CD4-positive, alpha-beta T cell treated with Interleukin-6 for 4 hours (primary cell): ENCODE data around the gene GRM1.

ENCODE experiments used
- DNase-seq: peaks from one replicate; pipeline ENCODE4 v3.0.0-alpha.2; 2020; ENCODE audit warnings: mixed read lengths

GRM1 gene

GRCh38 chr6:146281651-146282362 lies 252.9 kb downstream of the GRM1 start:
- DNase-seq = no peak

- DNase-seq = no peak
Observed at GRCh38 chr6:146282837-146283236, 254.0 kb downstream of the GRM1 start.

- no peak for DNase-seq
Observed at GRCh38 chr6:146284311-146284710, 255.4 kb downstream of the GRM1 start.

GRCh38 chr6:146286961-146287360 lies 258.1 kb downstream of the GRM1 start:
- DNase-seq = no peak

- no peak for DNase-seq
Observed at GRCh38 chr6:146287691-146288369, 259.0 kb downstream of the GRM1 start.

GRCh38 chr6:146289816-146290588 lies 261.1 kb downstream of the GRM1 start:
- no peak for DNase-seq

- DNase-seq = no peak
Observed at GRCh38 chr6:146290589-146290901, 261.7 kb downstream of the GRM1 start.

- no peak for DNase-seq
Observed at GRCh38 chr6:146292506-146292905, 263.6 kb downstream of the GRM1 start.

- no peak for DNase-seq
Observed at GRCh38 chr6:146295695-146296094, 266.8 kb downstream of the GRM1 start.

- no peak for DNase-seq
Observed at GRCh38 chr6:146297815-146298214, 269.0 kb downstream of the GRM1 start.

GRCh38 chr6:146300521-146300920 lies 271.7 kb downstream of the GRM1 start:
- no peak for DNase-seq

GRCh38 chr6:146301764-146302163 lies 272.9 kb downstream of the GRM1 start:
- DNase-seq = no peak

- DNase-seq = no peak
Observed at GRCh38 chr6:146302994-146303393, 274.1 kb downstream of the GRM1 start.

- no peak for DNase-seq
Observed at GRCh38 chr6:146304181-146304580, 275.3 kb downstream of the GRM1 start.

GRCh38 chr6:146305092-146305491 lies 276.2 kb downstream of the GRM1 start:
- DNase-seq = no peak

- DNase-seq = no peak
Observed at GRCh38 chr6:146305951-146306350, 277.1 kb downstream of the GRM1 start.

- no peak for DNase-seq
Observed at GRCh38 chr6:146310628-146311027, 281.8 kb downstream of the GRM1 start.

GRCh38 chr6:146311079-146311478 lies 282.2 kb downstream of the GRM1 start:
- no peak for DNase-seq

GRCh38 chr6:146312608-146313007 lies 283.7 kb downstream of the GRM1 start:
- DNase-seq = no peak

- DNase-seq = no peak
Observed at GRCh38 chr6:146315381-146316174, 286.7 kb downstream of the GRM1 start.

- no peak for DNase-seq
Observed at GRCh38 chr6:146316175-146316495, 287.3 kb downstream of the GRM1 start.

- DNase-seq = no peak
Observed at GRCh38 chr6:146331013-146331412, 302.2 kb downstream of the GRM1 start.

- DNase-seq = no peak
Observed at GRCh38 chr6:146335336-146335735, 306.5 kb downstream of the GRM1 start.
